H1 (cell line): ENCODE results near the gene ADGRL3. TPM values are rescaled to one million over a fixed set of nuclear protein-coding genes. Genes with fewer than 3 reads are reported as not detected.

Experiments used
- MAFK ChIP-seq: IDR thresholded peaks from 2 replicates; pipeline ENCODE4 v1.6.1; 2012; ENCODE audit warnings: low read depth, mild to moderate bottlenecking, improper control_type of control experiment, low read length
- polyA plus RNA-seq, 7 experiments: library from polyadenylated mRNA; depleted of rRNA in 3 of 7; stranded (reverse) in 5 of 7; unstranded in 2 of 7; fragments of >200 nt in 5 of 7; fragments of 200-250 nt in 2 of 7; gene quantifications; 1 replicate in 5 of 7; 2 replicates in 1 of 7; 4 replicates in 1 of 7; pipeline versions ENCODE4 v1.2.1 to v1.2.3, GENCODE V29; 2011 to 2013; ENCODE audit warnings: missing spikeins in 2 of 7, mixed read lengths in 2 of 7
- total RNA-seq: library from RNA; stranded (reverse); fragmentation: NEBNext Ultra II Directional; extraction: Animal tissue kit (Norgen Biotek cat#: 25700); gene quantifications from 2 replicates; pipeline ENCODE4 v1.2.1, GENCODE V29; 2021
- TF ChIP-seq, protein P1 (sequence below): IDR thresholded peaks from 2 replicates; pipeline ENCODE4 v1.6.1; 2012; ENCODE audit warnings: low read length, inconsistent platforms
- TF ChIP-seq, protein P2 (sequence below), 3 experiments: IDR thresholded peaks; 1 replicate in 2 of 3; 2 replicates in 1 of 3; pipeline versions ENCODE4 v1.5.1 to v1.6.1; 2011; ENCODE audit warnings: low read length in 3 of 3, mild to moderate bottlenecking in 3 of 3, inconsistent platforms in 2 of 3, low read depth in 1 of 3, moderate library complexity in 1 of 3; ENCODE audit not compliant: insufficient read depth in 1 of 3; ENCODE audit errors: control extremely low read depth in 1 of 3

ADGRL3 gene
- total and polyA plus RNA-seq, 2 of the 8 experiments (the other 6 are each of a cell fraction or from before 2014, with no cell fraction given) = 6.6 to 13.0 TPM

DNA sequence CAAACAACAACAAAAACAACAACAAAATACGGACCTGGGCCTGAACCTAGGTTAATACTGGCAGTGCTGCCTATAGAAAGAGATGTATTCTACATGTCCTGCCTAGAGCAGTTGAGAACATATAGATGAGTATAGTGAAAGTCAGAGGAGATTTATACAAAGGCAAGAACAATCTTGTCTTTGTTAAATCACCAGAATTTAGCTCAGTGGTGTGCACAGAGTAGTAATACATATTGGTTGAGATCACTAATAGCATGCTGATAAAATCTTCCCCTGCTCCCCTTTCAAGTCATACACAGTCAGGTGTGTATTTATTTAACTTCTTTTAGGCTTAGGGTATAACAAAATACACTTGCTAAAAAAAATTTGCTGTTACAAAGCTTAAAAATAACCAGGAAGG, 247.8 kb downstream of the ADGRL3 start (continued):
- TF ChIP-seq, protein P1, sequence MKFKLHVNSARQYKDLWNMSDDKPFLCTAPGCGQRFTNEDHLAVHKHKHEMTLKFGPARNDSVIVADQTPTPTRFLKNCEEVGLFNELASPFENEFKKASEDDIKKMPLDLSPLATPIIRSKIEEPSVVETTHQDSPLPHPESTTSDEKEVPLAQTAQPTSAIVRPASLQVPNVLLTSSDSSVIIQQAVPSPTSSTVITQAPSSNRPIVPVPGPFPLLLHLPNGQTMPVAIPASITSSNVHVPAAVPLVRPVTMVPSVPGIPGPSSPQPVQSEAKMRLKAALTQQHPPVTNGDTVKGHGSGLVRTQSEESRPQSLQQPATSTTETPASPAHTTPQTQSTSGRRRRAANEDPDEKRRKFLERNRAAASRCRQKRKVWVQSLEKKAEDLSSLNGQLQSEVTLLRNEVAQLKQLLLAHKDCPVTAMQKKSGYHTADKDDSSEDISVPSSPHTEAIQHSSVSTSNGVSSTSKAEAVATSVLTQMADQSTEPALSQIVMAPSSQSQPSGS = no peak
- TF ChIP-seq, protein P2, sequence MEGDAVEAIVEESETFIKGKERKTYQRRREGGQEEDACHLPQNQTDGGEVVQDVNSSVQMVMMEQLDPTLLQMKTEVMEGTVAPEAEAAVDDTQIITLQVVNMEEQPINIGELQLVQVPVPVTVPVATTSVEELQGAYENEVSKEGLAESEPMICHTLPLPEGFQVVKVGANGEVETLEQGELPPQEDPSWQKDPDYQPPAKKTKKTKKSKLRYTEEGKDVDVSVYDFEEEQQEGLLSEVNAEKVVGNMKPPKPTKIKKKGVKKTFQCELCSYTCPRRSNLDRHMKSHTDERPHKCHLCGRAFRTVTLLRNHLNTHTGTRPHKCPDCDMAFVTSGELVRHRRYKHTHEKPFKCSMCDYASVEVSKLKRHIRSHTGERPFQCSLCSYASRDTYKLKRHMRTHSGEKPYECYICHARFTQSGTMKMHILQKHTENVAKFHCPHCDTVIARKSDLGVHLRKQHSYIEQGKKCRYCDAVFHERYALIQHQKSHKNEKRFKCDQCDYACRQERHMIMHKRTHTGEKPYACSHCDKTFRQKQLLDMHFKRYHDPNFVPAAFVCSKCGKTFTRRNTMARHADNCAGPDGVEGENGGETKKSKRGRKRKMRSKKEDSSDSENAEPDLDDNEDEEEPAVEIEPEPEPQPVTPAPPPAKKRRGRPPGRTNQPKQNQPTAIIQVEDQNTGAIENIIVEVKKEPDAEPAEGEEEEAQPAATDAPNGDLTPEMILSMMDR (IDR thresholded peaks at IDR 0.05; ENCODE audit: control extremely low read depth in 1 of 3, insufficient read depth in 1 of 3, low read depth in 1 of 3, low read length in 3 of 3) = no peak
- TF ChIP-seq MAFK = no peak
